Stimulated activated CD8-positive, alpha-beta memory T cell treated with anti-CD3 and anti-CD28 coated beads, Interleukin-4, amount 100 ng/mL, for 4 hours (primary cell): ENCODE data around the gene SLC6A2.
"Not testable (repeated sequence)": the region's sequence is repeated elsewhere in the genome, so short reads cannot be mapped to it uniquely, and the experiment has no call there.

Source experiments
- DNase-seq, 2 donors: peaks; one replicate each; pipeline ENCODE4 v3.0.0-alpha.2; 2020; ENCODE audit warnings: low read depth in 2 of 2, low spot score in 1 of 2

Gene SLC6A2

GRCh38 chr16:55655897-55656681 lies at the start of gene SLC6A2:
Gene SLC6A2, plus strand, starts transcription at chr16:55655988. Its CDS starts 707 bp downstream, at chr16:55656695.
- no peak for DNase-seq

DNA sequence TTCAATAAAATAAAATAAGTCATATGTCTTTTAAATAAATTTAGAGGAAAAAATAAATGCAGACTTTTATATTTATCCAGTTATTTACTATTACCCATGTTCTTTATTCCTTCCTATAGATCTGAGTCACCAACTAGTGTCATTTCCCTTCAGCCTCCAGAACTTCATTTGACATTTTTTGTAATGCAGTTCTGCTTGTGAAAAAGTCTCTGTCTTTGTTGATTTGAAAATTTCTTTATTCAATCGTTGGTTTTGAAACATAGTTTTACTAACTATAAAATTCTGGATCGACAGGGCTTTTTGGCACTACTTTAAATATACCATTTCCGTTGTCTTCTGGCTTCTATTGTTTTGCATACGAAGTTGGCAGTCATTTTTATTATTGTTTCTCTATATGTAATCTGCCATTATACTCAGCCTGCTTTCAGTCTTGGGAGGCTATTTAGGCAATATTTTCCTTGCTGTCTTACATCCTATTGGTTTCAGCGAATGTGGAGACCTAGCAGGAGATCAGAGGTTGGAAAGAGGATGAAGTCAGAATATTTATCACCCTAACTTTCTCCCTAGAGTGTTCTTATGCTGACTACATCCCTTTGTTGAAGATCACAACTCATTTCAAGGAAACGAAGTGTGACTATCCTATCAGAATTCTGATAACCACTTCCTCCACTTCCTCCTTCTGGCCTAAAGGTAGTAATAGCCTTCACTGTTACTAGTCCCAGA lies 42.0 kb upstream of the SLC6A2 start:
- no peak for DNase-seq

DNA sequence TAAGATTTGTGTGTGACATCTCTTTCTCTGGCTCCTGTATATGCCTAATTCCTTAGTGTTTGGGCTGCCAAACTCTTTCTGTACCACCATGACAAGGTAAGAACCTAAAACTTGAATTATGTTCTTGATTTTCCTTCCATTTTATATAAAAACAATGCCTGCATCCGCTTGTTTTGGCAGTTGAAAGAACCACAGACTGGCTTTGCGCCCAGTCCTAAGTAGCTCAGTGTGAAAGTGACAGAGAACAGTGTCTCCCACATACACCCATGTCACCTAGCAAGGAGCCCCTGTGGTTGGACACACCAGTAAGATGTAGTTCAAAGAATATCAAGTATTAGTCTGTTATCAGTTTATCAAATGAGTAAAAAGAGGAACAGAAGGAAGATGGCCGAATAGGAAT lies 40.7 kb upstream of the SLC6A2 start:
- no peak for DNase-seq

GRCh38 chr16:55615670-55616069 lies 40.1 kb upstream of the SLC6A2 start:
- not testable (repeated sequence) for DNase-seq

GRCh38 chr16:55621771-55622170 lies 34.0 kb upstream of the SLC6A2 start:
- no peak for DNase-seq

- DNase-seq = no peak
Observed at GRCh38 chr16:55622272-55622671, 33.5 kb upstream of the SLC6A2 start.

DNA sequence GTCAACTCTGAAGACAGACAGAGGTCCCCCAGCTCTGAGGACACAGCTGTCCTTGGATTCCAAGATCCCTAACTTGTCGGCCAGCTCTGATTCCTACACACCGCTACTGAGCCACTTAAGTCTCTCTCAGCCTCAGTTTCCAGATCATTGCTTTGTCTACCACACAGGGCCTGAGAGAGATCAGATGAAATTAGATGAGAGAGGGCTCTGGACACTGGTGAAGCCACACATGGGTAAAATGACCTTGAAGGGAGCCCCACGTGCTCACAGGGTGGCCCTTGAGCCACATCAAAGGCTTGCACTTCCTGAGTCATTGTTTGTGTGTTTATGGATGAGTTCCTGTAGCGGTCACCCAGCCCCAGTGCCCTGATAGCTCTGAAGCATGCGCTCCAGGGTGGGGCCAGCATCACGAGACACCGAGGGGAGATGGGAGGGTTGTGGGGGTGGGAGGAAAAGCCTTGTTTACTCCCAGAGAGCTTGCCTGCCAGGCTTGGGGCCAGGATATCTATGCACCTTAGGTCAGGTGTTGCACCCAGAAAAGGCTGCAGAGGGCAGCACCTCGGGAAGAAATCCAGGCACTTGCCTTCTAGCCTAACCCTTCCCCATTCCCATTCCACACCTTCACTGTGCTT lies 32.7 kb upstream of the SLC6A2 start:
- no peak for DNase-seq

DNA sequence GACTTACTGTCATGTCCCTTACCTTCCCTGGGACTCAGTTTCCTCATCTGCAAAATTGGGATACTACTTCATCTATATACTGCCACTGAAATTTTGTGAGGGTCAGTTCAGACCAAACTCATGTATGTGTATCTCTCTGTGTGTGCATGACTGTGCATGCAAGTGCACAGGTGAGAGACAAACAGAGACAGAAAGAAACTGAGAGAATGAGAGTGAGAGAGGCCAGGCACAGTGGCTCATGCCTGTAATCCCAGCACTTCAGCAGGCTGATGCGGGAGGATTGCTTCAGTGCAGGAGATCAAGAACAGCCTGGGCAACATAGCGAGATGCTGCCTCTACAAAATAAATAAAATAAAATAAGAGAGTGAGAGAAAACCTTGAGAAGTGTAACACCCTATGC lies 32.1 kb upstream of the SLC6A2 start:
- DNase-seq = no peak

DNA sequence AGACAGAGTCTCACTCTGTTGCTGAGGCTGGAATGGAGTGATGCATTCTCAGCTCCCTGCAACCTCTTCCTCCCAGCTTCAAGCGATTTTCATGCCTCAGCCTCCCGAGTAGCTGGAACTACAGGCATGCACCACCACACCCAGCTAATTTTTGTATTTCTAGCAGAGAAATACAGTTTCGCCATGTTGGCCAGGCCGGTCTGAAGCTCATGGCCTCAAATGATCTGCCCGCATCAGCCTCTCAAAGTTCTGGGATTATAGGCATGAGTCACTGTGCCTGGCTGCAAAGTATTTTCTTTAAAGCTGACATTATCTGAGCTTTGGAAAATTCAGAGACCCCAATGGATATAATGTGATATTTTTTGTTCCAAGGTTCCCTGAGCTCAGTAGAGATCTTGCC lies 31.1 kb upstream of the SLC6A2 start:
- no peak for DNase-seq

DNA sequence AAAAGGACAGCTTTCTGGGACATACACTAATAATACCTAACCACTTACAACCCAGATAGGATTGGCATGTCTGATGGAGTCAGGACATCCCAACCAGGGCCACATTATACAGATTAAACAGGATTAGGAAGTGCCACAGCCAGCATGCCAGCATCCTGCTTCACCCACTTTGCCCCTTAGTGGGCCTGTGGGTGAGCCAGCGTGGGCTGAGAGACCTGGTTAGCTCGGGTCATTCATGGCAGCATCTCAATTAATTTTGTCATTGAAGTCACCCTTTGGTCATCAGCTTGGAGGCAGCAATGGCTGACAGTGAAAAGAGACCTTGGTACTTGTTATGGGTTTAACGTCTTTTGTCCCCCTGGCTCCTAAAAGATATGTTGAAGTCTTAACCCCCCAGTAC lies 29.9 kb upstream of the SLC6A2 start:
- DNase-seq = no peak

- DNase-seq = no peak
Observed at GRCh38 chr16:55628306-55628968, 27.4 kb upstream of the SLC6A2 start.

GRCh38 chr16:55630774-55631173 lies 25.0 kb upstream of the SLC6A2 start:
- no peak for DNase-seq

- DNase-seq = no peak
Observed at GRCh38 chr16:55632259-55632658, 23.5 kb upstream of the SLC6A2 start.

DNA sequence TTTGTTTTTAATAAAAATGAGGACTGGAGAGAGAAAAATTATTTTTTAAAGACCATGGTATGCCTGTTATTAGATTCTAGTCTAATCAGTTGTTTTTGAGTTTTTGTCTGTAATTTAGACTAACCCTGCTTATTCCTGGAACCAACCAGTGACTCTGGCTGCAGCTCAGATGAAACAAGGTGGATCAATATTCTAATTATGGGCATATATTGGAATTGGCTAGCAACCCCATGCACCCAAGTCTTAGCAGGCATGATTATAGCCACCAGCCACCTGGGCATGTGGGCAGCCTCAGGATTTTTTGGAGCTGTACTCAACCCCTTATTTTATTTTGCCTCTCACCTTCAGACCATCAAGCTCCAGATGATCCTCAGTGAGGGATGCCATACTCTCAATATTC lies 21.6 kb upstream of the SLC6A2 start:
- no peak for DNase-seq

- no peak for DNase-seq
Observed at GRCh38 chr16:55638256-55638655, 17.5 kb upstream of the SLC6A2 start.

- DNase-seq = no peak
Observed at GRCh38 chr16:55640701-55641327, 15.0 kb upstream of the SLC6A2 start.

DNA sequence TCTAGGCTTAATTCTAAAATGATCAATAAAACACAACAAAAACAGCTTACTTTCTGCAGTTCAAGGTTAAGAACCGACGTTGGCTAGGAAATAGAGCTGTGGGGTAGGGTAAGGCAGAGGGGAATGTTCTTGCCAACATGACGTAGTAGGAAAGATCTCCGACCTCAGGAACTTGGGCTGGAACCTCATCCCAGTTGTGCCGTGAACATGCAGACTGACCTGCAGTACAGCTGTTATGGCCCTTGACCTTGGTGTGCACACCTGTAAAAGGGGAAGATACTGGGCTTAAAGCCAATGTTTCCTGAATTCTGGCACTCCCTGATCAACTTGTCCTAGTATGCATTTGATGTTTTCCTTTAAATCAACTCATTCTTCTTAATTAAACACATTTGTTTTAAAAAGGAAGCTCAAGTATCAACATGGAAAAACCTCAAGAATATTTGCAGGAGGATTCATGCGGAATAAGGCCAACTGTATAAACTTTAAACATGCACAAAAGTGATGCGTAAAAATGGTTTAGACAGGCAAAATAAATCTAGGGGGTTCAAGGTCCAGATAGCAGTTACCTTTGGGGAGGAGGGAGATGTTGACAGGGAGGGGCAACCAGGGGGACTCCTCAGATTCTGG lies 14.2 kb upstream of the SLC6A2 start:
- DNase-seq = no peak

- DNase-seq = no peak
Observed at GRCh38 chr16:55642611-55643010, 13.2 kb upstream of the SLC6A2 start.

DNA sequence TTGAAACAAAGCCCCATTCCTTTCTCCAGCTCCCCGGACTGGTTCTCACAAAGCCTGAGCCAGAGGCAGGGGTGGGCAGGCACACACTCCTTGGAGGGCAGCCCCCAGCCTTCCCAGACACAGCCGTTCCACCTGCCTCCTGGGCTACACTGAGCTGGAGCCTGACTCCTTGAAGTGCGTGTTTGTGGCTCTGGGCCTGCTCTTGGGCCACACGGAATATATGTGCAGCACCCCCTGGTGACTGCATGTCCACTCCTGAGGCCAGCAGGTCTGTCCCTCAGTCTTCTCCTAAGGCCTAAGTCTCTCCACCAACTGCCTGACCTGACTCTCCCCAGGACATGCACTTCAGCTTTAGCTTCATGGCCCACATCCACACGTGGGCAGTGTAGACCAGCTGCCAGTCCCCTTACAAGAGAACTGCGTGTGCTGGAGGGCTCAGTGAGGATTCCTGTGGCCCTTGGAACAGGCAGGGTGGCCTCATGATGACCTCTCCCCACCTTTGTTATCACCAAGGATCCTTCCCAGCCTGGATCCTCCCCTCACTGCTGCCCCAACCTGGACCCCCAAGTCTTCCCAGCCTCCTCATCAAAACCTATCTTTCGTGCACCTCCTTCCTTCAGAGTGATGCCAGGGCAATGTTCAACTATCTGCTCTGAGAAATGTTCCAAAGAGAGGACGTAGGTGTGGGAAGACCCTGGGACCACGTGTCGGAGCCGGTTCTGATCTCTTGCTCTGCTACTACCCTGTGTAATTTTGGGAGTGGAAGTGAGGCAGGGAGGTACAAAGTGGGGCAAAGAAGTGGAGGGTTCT lies 12.4 kb upstream of the SLC6A2 start:
- no peak for DNase-seq

DNA sequence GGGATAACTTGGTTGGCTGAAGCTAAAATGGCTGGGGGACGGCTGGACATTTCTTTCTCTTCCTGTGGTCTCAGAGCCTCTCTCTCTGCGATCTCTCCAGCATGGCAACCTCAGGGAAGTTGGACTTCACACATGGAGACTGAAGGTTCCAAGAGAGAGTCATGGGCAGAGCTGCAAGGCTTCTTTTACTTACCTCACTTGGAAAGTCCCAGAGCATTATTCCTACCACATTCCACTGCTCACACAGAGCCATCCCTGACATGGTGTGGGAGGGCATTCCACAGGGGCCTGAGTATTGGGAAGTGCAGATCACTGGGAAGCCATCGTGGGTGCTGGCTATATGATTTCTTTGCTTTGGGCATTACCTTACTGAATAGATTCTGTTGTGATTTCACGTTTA lies 9.8 kb upstream of the SLC6A2 start:
- DNase-seq = no peak
